ENCODE results near the gene PTRH2. TPM values are rescaled to one million over a fixed set of nuclear protein-coding genes. Genes with fewer than 3 reads are reported as not detected.

PTRH2 gene
- total RNA-seq, 1 experiment from 2014 or later: 32.6 TPM

- H3K4me3 Mint-ChIP-seq: no peak overlapping the region
- ChIA-PET POLR2A (no interaction called here), CTCF (no interaction called here)
- no peaks in the 10 kb centered on the region for H3K9me3 Mint-ChIP-seq
- TF ChIP-seq, protein P1, sequence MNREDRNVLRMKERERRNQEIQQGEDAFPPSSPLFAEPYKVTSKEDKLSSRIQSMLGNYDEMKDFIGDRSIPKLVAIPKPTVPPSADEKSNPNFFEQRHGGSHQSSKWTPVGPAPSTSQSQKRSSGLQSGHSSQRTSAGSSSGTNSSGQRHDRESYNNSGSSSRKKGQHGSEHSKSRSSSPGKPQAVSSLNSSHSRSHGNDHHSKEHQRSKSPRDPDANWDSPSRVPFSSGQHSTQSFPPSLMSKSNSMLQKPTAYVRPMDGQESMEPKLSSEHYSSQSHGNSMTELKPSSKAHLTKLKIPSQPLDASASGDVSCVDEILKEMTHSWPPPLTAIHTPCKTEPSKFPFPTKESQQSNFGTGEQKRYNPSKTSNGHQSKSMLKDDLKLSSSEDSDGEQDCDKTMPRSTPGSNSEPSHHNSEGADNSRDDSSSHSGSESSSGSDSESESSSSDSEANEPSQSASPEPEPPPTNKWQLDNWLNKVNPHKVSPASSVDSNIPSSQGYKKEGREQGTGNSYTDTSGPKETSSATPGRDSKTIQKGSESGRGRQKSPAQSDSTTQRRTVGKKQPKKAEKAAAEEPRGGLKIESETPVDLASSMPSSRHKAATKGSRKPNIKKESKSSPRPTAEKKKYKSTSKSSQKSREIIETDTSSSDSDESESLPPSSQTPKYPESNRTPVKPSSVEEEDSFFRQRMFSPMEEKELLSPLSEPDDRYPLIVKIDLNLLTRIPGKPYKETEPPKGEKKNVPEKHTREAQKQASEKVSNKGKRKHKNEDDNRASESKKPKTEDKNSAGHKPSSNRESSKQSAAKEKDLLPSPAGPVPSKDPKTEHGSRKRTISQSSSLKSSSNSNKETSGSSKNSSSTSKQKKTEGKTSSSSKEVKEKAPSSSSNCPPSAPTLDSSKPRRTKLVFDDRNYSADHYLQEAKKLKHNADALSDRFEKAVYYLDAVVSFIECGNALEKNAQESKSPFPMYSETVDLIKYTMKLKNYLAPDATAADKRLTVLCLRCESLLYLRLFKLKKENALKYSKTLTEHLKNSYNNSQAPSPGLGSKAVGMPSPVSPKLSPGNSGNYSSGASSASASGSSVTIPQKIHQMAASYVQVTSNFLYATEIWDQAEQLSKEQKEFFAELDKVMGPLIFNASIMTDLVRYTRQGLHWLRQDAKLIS (CRISPR knock-in tag; IDR thresholded peaks at IDR 0.05; ENCODE audit: borderline replicate concordance): no peak
- no peak for TF ChIP-seq RORB (CRISPR knock-in tag; IDR thresholded peaks at IDR 0.05)
- no peak for TF ChIP-seq ESRRA (CRISPR knock-in tag; IDR thresholded peaks at IDR 0.05; ENCODE audit: borderline replicate concordance)
- TF ChIP-seq, protein P2, sequence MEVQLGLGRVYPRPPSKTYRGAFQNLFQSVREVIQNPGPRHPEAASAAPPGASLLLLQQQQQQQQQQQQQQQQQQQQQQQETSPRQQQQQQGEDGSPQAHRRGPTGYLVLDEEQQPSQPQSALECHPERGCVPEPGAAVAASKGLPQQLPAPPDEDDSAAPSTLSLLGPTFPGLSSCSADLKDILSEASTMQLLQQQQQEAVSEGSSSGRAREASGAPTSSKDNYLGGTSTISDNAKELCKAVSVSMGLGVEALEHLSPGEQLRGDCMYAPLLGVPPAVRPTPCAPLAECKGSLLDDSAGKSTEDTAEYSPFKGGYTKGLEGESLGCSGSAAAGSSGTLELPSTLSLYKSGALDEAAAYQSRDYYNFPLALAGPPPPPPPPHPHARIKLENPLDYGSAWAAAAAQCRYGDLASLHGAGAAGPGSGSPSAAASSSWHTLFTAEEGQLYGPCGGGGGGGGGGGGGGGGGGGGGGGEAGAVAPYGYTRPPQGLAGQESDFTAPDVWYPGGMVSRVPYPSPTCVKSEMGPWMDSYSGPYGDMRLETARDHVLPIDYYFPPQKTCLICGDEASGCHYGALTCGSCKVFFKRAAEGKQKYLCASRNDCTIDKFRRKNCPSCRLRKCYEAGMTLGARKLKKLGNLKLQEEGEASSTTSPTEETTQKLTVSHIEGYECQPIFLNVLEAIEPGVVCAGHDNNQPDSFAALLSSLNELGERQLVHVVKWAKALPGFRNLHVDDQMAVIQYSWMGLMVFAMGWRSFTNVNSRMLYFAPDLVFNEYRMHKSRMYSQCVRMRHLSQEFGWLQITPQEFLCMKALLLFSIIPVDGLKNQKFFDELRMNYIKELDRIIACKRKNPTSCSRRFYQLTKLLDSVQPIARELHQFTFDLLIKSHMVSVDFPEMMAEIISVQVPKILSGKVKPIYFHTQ (CRISPR knock-in tag; IDR thresholded peaks at IDR 0.05): no peak
- TF ChIP-seq OVOL2 (CRISPR knock-in tag; IDR thresholded peaks at IDR 0.05; ENCODE audit: borderline replicate concordance): no peak
- no peak for TF ChIP-seq USF1 (CRISPR knock-in tag; IDR thresholded peaks at IDR 0.05)
- no peak for TF ChIP-seq ZNF671 (CRISPR knock-in tag; IDR thresholded peaks at IDR 0.05)
- TF ChIP-seq ZNF512 (CRISPR knock-in tag; IDR thresholded peaks at IDR 0.05; ENCODE audit: borderline replicate concordance): no peak
- no peak for TF ChIP-seq MAX (CRISPR knock-in tag; IDR thresholded peaks at IDR 0.05)
- no peak for TF ChIP-seq SMAD3 (CRISPR knock-in tag; IDR thresholded peaks at IDR 0.05; ENCODE audit: borderline replicate concordance)
- TF ChIP-seq ZBTB43 (CRISPR knock-in tag; IDR thresholded peaks at IDR 0.05): no peak
- TF ChIP-seq PRRX2 (CRISPR knock-in tag; IDR thresholded peaks at IDR 0.05): no peak
- no peak for TF ChIP-seq HMGA2 (CRISPR knock-in tag; IDR thresholded peaks at IDR 0.05)
- TF ChIP-seq ZNF423 (CRISPR knock-in tag; IDR thresholded peaks at IDR 0.05): no peak
- no peak for TF ChIP-seq NFYB (CRISPR knock-in tag; conservative IDR thresholded peaks at IDR 0.05; ENCODE audit: low read depth)
- no peak for TF ChIP-seq JUN (CRISPR knock-in tag; IDR thresholded peaks at IDR 0.05)
- TF ChIP-seq NFE2L1 (CRISPR knock-in tag; IDR thresholded peaks at IDR 0.05): no peak
- TF ChIP-seq, protein P3, sequence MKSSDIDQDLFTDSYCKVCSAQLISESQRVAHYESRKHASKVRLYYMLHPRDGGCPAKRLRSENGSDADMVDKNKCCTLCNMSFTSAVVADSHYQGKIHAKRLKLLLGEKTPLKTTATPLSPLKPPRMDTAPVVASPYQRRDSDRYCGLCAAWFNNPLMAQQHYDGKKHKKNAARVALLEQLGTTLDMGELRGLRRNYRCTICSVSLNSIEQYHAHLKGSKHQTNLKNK (CRISPR knock-in tag; IDR thresholded peaks at IDR 0.05): no peak
- no peak for TF ChIP-seq GRHL2 (CRISPR knock-in tag; IDR thresholded peaks at IDR 0.05; ENCODE audit: insufficient replicate concordance, severe bottlenecking)
- no peaks in the 10 kb centered on the region for H3K27me3 Mint-ChIP-seq (ENCODE audit: low read depth)
- H3K27ac Mint-ChIP-seq: no peak overlapping the region
- peaks cover 49% of the 10 kb centered on the region for H3K36me3 Mint-ChIP-seq
- ATAC-seq (no peak), DNase-seq (ENCODE audit: low spot score) (no peak)
- no peaks in the 10 kb centered on the region for H3K4me1 Mint-ChIP-seq
Measured at GRCh38 chr17:59669411-59669810, 37.8 kb downstream of the PTRH2 start.

All from WTC11 (cell line).